CD4-positive, alpha-beta T cell treated with Interleukin-6 for 4 hours (primary cell): ENCODE data around the gene RNF26.

ENCODE experiments used
- DNase-seq: peaks from one replicate; pipeline ENCODE4 v3.0.0-alpha.2; 2020; ENCODE audit warnings: mixed read lengths

RNF26 gene

DNA sequence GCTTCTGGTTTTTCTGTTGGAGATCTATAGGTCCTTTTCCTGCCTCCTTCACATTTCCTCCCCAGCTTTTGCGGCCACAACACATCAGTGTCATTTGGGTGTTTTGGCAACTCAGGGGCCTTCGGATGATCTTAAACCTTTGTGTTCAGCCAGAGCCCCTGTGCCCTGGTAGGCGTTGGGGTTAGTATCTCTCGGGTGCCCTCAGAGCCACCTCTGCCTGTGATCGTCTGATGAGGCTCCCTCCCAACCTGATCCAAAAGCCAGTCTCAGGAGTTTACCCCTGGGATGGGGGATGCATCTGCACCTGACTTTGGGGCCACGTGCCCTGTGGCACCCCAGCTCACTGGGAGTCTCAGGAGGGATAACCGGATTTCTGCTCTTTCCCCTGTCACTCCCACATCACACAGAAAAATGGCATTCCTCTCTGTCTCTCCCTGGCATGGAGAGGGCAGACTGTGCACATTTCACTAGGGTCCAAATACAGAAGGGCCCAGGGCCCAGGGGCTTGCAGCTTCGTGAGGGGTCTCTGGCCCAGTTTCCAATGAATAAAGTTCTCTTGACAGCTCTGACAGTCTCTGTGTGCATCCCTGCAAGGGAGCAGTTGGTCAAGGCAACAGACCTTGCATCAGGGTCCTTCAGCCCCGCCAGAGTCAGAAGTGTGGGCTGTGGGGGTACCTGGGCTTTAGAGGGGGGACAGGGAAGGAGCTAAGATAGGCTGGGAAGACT, 2.6 kb downstream of the RNF26 start:
- no peak for DNase-seq

- DNase-seq = no peak
Observed at GRCh38 chr11:119337581-119338317, 3.4 kb downstream of the RNF26 start.

GRCh38 chr11:119338318-119338890, 4.1 kb downstream of the RNF26 start:
- DNase-seq = peak; percentile 74

DNA sequence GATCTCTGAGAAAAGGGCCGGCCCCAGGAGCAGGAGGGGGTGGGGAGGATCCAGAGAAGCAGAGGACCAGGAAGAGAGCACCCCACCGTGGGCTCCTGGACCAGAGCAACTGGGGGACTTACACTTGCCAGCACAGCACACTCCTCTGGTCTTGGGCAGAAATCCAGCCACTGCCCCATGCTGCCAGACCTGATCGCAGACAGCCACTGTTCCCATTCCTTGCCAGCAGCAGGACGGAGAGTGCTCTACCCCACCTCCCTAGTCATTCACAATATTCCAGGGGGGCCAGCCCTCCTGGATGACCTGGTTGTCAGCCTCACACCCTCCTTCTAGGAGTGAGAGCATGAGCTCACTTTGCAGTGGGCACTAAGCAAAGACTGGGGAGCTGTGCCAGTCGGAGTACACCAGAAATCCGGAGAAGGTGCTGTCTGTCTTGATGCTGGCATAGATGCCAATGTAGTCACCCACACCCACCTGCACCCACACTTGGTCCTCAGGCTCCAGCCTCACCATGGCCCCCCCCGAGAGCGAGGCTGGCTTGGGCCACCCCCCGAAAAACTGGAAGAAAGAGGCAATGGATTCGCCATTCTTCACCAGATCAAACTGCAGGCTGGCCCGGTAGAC, 4.8 kb downstream of the RNF26 start:
- DNase-seq = no peak

- DNase-seq = peak; percentile 47
Observed at GRCh38 chr11:119339589-119340334, 5.4 kb downstream of the RNF26 start.

DNA sequence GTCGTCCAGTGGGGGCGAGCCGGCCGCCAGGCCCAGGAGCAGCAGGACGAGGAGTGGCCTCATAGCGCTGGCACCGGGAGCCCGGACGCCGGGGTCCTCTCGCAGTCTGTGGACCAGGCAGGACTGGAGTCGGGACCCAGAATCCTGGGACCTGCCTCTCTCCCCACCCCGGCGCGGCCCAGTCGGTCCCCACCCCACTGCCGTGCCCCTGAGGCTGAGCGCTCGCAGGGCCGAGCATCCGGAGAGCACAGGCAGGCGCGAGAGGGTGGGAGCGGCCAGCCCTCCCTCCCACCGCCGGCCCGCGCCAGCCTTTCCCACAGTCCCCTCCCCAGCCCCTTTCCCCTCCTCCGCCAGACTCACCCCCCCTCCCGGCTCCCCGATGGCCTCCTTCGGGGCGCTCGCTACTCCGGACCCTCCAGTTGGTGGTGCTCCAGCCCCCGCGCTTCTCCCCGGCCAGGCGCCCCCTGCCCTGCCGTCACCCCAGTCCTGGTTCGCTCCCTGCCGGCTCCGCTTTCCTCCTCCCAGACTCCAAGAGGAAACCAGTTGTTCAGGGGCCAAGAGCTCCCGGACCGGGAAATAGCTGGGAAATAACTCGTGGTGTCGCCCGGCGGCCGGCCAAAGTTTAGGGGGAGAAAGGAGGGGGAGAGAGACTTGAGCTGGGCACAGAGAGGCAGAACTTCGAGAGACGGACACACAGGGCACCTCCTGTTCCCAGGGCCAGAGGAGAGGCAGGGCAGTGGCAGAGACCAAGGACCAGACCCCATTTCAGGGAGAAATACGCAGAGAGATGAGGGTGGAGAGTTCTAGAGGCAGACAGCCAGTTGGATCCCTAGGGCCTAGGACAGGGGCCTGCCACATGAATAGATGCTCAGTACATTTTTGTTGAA, 6.3 kb downstream of the RNF26 start, which contains the start of gene C1QTNF5:
C1QTNF5 (minus strand) TSS at position 549 of the 887 bp plus-strand sequence; CDS start at position 63, 486 bp downstream.
- DNase-seq = no peak

DNA sequence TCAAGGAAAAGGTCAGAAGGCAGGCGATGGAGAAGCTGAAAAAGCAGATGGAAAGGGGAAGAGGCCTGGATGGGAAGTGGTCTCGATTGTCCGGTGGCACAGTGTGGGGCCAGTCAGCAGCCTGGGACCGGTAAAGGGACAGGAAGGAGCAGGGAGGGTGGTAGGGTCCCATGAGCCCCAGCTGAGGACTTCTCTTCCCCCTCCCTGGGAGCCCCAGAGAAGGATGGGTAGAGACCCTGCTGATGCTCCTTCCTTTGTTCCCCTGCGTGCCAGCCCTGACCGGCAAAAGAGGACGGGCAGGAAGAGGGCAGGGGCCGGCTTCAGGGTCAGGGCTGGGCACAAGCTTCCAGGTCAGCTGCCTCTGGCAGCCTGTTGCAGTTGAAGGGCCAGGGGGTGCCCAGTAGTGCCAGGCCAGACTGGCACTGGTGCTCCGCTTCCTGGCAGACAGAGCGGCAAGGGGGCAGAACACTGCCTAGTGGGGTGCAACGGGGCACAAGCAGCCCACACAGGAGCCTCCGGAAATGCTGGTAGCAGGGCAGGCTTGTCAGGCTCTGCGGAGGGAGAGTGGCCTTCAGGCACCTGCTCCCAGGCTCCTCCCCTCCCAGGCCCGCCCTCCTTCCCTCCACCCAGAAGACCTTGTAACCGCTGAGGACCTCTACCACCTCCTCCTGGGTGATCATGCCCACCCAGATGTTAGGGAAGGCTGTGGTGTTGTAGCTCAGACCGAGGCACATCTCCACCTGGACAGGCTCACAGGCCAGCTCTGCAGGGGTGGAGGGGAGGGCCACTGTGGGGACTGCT, 7.1 kb downstream of the RNF26 start:
- no peak for DNase-seq

DNA sequence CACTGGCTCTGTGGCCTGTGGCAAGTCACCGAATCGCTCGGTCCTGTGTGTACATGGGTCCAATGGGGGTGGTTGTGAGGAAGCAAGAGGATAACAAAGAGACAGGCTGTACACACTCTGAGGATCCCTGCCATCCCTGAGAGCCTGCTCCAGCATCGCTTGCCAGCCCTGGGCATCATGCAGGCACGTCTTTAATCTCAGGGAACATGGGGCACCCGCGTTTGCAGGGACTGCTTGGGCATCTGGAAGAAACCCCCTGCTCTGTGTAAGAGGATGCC, 7.6 kb downstream of the RNF26 start:
- no peak for DNase-seq

DNA sequence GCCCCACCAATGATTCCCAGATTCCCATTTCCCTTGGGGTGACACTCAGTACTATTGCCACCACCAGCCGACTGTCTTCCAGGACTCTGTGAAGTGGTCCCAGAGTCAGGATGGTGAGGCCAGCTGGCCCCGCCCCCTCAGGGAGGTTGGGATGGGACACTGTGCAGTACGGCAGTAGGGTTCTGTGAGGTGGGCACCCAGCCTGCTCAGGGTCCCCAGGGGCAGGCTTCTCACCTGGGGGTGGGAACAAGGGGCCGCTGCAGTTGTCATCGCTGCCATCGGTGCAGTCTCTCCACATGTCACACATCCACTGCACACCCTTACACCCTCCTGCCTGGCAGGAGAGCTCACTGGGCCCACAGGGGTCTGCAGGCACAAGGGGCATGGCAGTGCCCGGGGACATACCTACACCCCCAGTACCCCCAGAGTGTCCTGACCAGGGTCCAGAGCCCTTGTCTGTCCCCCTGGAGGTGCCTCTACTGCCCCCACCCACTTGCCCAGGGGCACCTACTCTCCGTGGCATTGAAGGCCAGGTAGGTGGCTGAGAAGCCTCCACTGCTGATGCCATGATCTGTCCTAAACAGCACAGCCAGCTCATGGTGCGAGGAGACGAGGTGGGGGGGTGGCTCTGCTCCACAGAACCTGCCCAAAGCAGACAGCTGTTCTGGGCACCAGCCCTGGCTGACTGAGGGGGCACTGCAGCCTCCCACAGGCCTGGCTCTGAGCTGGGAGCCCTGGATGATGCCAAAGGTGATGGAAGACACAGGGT, 8.2 kb downstream of the RNF26 start:
- DNase-seq = no peak

DNA sequence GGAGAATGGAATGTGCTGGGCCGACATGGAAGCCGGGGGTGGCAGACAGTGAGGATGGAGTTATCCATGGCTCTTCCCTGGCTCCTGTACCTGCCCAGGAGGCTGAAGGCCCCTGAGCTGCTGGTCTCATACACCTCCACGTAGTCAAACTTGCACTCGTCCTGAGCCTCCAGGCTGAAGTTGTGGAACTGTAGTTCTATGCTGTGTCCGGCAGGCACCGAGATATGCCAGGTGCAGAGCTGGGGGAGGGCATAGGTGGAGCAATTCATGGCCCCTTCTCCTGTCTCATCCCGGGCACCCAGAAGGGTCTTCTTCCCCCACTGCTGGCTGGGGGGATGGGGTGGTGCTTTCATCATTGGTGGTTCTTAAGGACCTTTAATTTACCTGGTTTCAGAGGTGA, 9.4 kb downstream of the RNF26 start:
- no peak for DNase-seq

- no peak for DNase-seq
Observed at GRCh38 chr11:119344291-119345010, 10.1 kb downstream of the RNF26 start.

- DNase-seq = no peak
Observed at GRCh38 chr11:119345685-119346084, 11.4 kb downstream of the RNF26 start.

- no peak for DNase-seq
Observed at GRCh38 chr11:119346605-119347004, 12.3 kb downstream of the RNF26 start, which contains the start of gene MFRP. TSS of gene MFRP (minus strand) at chr11:119346705. CDS start at chr11:119346513, 192 bp downstream.

DNA sequence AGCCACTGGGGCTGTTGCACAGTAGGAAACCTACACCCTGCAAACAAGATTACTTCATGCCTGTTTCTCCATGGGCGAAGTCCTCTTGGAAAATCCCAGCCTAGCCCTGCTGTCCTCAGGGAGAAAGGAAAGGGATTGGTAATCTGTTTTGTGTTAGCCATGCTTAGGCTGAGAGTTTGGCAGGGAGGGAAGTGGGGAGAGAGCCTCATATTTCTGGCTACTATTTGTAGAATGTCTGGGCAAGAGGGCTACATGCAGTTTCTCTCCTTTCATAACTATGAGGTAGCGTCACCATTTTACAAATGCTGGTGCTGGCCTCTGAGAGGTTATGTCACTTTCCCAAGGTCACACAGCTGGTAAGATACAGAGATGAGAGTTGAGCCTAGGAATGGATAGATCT, 12.9 kb downstream of the RNF26 start:
- DNase-seq = no peak

- DNase-seq = no peak
Observed at GRCh38 chr11:119347940-119348605, 13.7 kb downstream of the RNF26 start.

GRCh38 chr11:119350302-119350701, 16.0 kb downstream of the RNF26 start:
- DNase-seq = no peak

GRCh38 chr11:119351232-119351631, 16.9 kb downstream of the RNF26 start:
- DNase-seq = no peak

DNA sequence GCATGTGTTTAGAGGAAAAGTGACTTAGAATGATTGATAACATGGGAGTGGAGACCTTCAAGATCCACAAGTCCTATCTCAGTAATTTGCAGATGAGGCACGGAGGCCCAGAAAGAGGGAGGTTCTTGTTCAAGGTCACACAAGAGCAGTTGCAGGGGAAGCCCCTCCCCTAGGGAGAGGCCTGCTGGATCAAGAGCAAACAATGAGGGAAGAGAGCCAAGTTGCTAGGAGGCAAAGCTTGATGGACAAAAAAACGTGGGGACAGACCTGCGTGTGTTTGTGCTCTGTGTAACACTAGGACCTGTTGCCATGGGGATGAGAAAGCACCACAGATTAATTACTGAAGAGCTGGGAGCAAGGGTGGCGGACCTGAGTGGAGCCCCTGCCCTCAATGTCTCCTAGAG, 18.5 kb downstream of the RNF26 start:
- no peak for DNase-seq
